ENCODE measurements around the gene PAQR8. TPM values are rescaled to one million over a fixed set of nuclear protein-coding genes. Genes with fewer than 3 reads are reported as not detected.

PAQR8 gene
- total RNA-seq: 6.5 and 10.1 TPM in 2 replicates

GRCh38 chr6:52361945-52362442 is at the start of gene PAQR8:
PAQR8 (plus strand) TSS chr6:52362151; CDS start chr6:52403214, 41,063 bp downstream.

DNA sequence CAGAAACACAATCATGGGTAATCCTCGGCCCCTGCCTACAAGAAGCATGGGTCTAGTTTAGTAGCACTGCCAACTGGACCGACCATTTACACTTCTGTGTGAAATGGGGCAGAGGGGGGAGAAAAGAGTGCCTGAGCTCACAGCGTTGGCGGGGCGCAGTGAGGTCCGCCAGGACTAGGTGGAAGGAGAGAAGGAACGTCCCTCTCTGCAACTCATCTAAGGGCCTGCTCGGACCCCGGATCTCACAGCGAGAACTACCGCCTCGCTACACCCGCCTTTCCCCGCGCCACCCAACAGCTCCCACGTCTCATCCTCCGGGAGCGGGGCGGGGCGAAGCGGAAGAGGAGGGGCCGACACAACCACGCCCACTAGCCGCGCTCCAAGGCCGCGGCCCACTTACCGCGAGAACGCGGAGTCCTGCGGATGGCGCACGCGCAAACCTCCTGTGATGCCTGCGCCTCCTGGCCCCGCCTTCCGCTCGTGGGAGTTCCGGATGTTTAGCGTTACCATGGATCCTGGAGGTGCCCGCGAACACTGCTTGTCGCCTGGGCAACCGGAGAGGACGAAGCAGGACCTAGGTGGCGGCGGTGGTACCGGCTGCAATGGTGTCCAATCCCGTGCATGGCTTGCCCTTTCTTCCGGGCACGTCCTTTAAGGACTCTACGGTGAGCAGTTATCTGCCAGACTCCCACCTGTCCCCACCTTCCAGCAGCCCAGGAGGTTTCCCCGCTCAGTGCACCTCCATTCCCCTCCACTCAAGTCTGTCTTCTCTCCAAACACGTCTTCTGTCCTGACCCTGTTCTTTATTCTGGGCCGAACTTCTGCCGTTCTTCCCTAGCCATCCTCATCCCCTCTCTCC is 58.1 kb downstream of the PAQR8 start, which contains the start of gene EFHC1:
EFHC1 (plus strand) TSS at position 534 of the 859 bp plus-strand sequence; CDS start at position 603, 69 bp downstream.

Other genes with a start within 250 kb of the PAQR8 start
- not detected in 2 replicates for gene IL17A, start 175.8 kb upstream of the PAQR8 start, total RNA-seq
- not detected in 2 replicates for gene IL17F, start 117.7 kb upstream of the PAQR8 start, total RNA-seq
- 54.5 and 68.0 TPM in 2 replicates for gene MCM3, start 77.4 kb upstream of the PAQR8 start, total RNA-seq
- 15.4 and 16.0 TPM in 2 replicates for gene EFHC1, start 58.2 kb downstream of the PAQR8 start, total RNA-seq
- 84.3 and 87.9 TPM in 2 replicates for gene TRAM2, start 214.9 kb downstream of the PAQR8 start, total RNA-seq

Data from vein endothelial cell (primary cell).